ENCODE results near the gene TXNRD2. TPM values are rescaled to one million over a fixed set of nuclear protein-coding genes. Genes with fewer than 3 reads are reported as not detected.

TXNRD2 gene
- total and polyA plus RNA-seq, 10 of the 15 experiments (the other 5 are each of a cell fraction or from before 2014, with no cell fraction given) = 1.6 to 26.0 (median 13.9) TPM

GRCh38 chr22:19903031-19903430, 38.6 kb downstream of the TXNRD2 start (continued):
- TF ChIP-seq EP300 (IDR thresholded peaks at IDR 0.05; ENCODE audit: borderline replicate concordance in 1 of 2, control insufficient read depth in 1 of 2, low read depth in 2 of 2, low read length in 2 of 2) (no peak), SIN3A (IDR thresholded peaks at IDR 0.05; ENCODE audit: low read depth, low read length) (no peak), SMC3 (IDR thresholded peaks at IDR 0.05; ENCODE audit: borderline replicate concordance, low read length) (no peak), USF1 (IDR thresholded peaks at IDR 0.05; ENCODE audit: borderline replicate concordance, extremely low read length, insufficient read depth, low read depth, low read length) (no peak), ZNF687 (IDR thresholded peaks at IDR 0.05) (no peak)

DNA sequence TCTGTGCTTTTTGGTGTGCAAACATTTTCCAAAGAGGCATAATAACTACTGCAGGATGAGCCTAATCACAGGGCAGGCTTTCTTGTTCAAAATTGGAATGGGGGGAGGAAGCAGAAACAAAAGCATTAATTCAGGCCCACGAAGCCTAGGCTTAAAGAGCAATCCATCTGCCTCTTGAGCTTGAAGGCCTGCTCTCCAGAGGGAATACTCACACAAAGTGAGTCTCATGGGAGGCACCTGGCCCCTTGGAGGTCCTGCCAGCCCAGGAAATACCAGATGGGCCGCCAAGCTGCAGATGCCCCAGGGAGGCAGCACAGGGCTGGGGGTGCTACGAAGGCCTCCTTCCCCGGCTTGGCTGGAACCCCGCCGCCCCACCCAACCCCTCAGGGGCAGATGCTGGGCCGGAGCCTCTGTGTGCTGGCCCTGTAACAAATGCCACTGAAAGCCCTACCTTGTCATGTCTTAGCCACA, 39.3 kb downstream of the TXNRD2 start:
- ChIA-PET RAD21 (ENCODE audit: unreplicated experiment) (no interaction called here), CTCF (no interaction called here), SMC1A (ENCODE audit: uncharacterized antibody, unreplicated experiment) (no interaction called here), POLR2A (no interaction called here)
- Histone ChIP-seq H4K20me1 (ENCODE audit: control insufficient read depth, insufficient read depth) (no peaks in the 10 kb centered on the region), H3K4me2 (ENCODE audit: control insufficient read depth, insufficient read depth) (no peak overlapping the region), H3K36me3 (ENCODE audit: control insufficient read depth in 2 of 2, insufficient read depth in 2 of 2, low read length in 1 of 2) (no peaks in the 10 kb centered on the region; a peak in 1 of 4 replicates), H3K27ac (ENCODE audit: control insufficient read depth, insufficient read depth) (no peak overlapping the region), H3K9ac (ENCODE audit: control insufficient read depth, insufficient read depth, low read length) (no peak overlapping the region), H3K79me2 (ENCODE audit: control insufficient read depth, insufficient read depth, low read length) (no peaks in the 10 kb centered on the region), H2AFZ (ENCODE audit: control insufficient read depth, low read depth, low read length) (no peak overlapping the region), H3K4me3 (no peak overlapping the region), H3K4me1 (ENCODE audit: control insufficient read depth, insufficient read depth, low read length) (no peaks in the 10 kb centered on the region), H3K9me3 (replicated peaks; ENCODE audit: control insufficient read depth, insufficient read depth, low read length) (no peaks in the 10 kb centered on the region), H3K27me3 (replicated peaks in 1 of 2; ENCODE audit: control insufficient read depth in 2 of 2, insufficient read depth in 2 of 2, low read length in 1 of 2) (no peaks in the 10 kb centered on the region)
- BruUV-seq (replicated peaks) = no TSS peak
- intact Hi-C loops (cut with micrococcal nuclease; ENCODE audit: unreplicated experiment) (no loop called here), in situ Hi-C loops (cut with MboI) (no loop called here)
- FAIRE-seq (no peak), ATAC-seq (no peak), DNase-seq (ENCODE audit: low read depth, low spot score) (no peak)
- 85% methylated on average over 6 of the region's 7 CpGs for WGBS (ENCODE audit: insufficient coverage, insufficient replicate concordance, low lambda C conversion rate, missing lambda C conversion rate)
- TF ChIP-seq ATF3 (IDR thresholded peaks at IDR 0.05; ENCODE audit: borderline replicate concordance, extremely low read depth, low read depth, low read length) = no peak
- TF ChIP-seq RBBP5 (conservative IDR thresholded peaks at IDR 0.05) = no peak
- no peak for TF ChIP-seq SREBF1 (IDR thresholded peaks at IDR 0.05; ENCODE audit: low read length)
- TF ChIP-seq EED (IDR thresholded peaks at IDR 0.05; ENCODE audit: low read depth) = no peak
- TF ChIP-seq, protein P1, sequence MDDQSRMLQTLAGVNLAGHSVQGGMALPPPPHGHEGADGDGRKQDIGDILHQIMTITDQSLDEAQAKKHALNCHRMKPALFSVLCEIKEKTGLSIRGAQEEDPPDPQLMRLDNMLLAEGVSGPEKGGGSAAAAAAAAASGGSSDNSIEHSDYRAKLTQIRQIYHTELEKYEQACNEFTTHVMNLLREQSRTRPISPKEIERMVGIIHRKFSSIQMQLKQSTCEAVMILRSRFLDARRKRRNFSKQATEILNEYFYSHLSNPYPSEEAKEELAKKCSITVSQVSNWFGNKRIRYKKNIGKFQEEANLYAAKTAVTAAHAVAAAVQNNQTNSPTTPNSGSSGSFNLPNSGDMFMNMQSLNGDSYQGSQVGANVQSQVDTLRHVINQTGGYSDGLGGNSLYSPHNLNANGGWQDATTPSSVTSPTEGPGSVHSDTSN (IDR thresholded peaks at IDR 0.05; ENCODE audit: insufficient replicate concordance, low read depth, low read length) = no peak
- no peak for TF ChIP-seq MEF2B (IDR thresholded peaks at IDR 0.05; ENCODE audit: partially characterized antibody, poor library complexity, severe bottlenecking)
- TF ChIP-seq WRNIP1 (IDR thresholded peaks at IDR 0.05; ENCODE audit: borderline replicate concordance, low read depth, low read length) = no peak
- no peak for TF ChIP-seq BHLHE40 (IDR thresholded peaks at IDR 0.05; ENCODE audit: borderline replicate concordance in 1 of 2, low read depth in 2 of 2, low read length in 1 of 2)
- TF ChIP-seq CBX5 (IDR thresholded peaks at IDR 0.05; ENCODE audit: low read depth) = no peak
- no peak for TF ChIP-seq IRF4 (IDR thresholded peaks at IDR 0.05; ENCODE audit: low read depth, low read length)
- no peak for TF ChIP-seq NFYA (IDR thresholded peaks at IDR 0.05; ENCODE audit: borderline replicate concordance, low read depth, low read length)
- TF ChIP-seq TCF12 (IDR thresholded peaks at IDR 0.05; ENCODE audit: low read depth, low read length) = no peak
